Stimulated activated naive CD8-positive, alpha-beta T cell treated with anti-CD3 and anti-CD28 coated beads, Interleukin-15, Interleukin-2, amounts not matched to agents 100 U/mL and 50 U/mL, for 24 hours (primary cell): ENCODE results near the gene CERS6.

ENCODE experiments used
- ATAC-seq: fragments of 150-1000 bp; cut with Tn5 transposase; one replicate; pipeline ENCODE4 v1.10.0; 2021
- DNase-seq: peaks from one replicate; pipeline ENCODE4 v3.0.0; 2021

The CERS6 gene

GRCh38 chr2:168801961-168802858 is 346.1 kb downstream of the CERS6 start, which contains the start of gene NOSTRIN:
Gene NOSTRIN (plus strand): TSS chr2:168802637. CDS start chr2:168802647, 10 bp downstream.
- no peak for ATAC-seq
- no peak for DNase-seq

- DNase-seq (no peak), ATAC-seq (no peak)
These were observed 347.0 kb downstream of the CERS6 start for GRCh38 chr2:168802859-168803725.

- DNase-seq (no peak), ATAC-seq (no peak)
These were observed 348.1 kb downstream of the CERS6 start for GRCh38 chr2:168804214-168804613.

- ATAC-seq (no peak), DNase-seq (no peak)
These were observed 349.5 kb downstream of the CERS6 start for GRCh38 chr2:168805615-168806014.

GRCh38 chr2:168809537-168809936 is 353.5 kb downstream of the CERS6 start:
- DNase-seq (no peak), ATAC-seq (no peak)

GRCh38 chr2:168810235-168810634 is 354.2 kb downstream of the CERS6 start:
- no peak for ATAC-seq

GRCh38 chr2:168811696-168812095 is 355.6 kb downstream of the CERS6 start:
- DNase-seq (no peak), ATAC-seq (no peak)

More at GRCh38 chr2:168810235-168810634, 354.2 kb downstream of the CERS6 start:
- DNase-seq: no peak

GRCh38 chr2:168814046-168814445 is 358.0 kb downstream of the CERS6 start:
- DNase-seq (no peak), ATAC-seq (no peak)

- DNase-seq: no peak
- ATAC-seq: no peak
These were observed 359.2 kb downstream of the CERS6 start for GRCh38 chr2:168814939-168815907.

GRCh38 chr2:168816369-168816768 is 360.3 kb downstream of the CERS6 start:
- DNase-seq (no peak), ATAC-seq (no peak)

GRCh38 chr2:168819050-168819715 is 363.1 kb downstream of the CERS6 start:
- ATAC-seq: no peak
- DNase-seq: no peak

- ATAC-seq (no peak), DNase-seq (no peak)
These were observed 363.9 kb downstream of the CERS6 start for GRCh38 chr2:168819829-168820489.

- ATAC-seq (no peak), DNase-seq (no peak)
These were observed 365.5 kb downstream of the CERS6 start for GRCh38 chr2:168821577-168821976.

- no peak for DNase-seq
- no peak for ATAC-seq
These were observed 365.9 kb downstream of the CERS6 start for GRCh38 chr2:168821992-168822391.
